ENCODE measurements around the gene NEURL1.

Gene NEURL1

DNA sequence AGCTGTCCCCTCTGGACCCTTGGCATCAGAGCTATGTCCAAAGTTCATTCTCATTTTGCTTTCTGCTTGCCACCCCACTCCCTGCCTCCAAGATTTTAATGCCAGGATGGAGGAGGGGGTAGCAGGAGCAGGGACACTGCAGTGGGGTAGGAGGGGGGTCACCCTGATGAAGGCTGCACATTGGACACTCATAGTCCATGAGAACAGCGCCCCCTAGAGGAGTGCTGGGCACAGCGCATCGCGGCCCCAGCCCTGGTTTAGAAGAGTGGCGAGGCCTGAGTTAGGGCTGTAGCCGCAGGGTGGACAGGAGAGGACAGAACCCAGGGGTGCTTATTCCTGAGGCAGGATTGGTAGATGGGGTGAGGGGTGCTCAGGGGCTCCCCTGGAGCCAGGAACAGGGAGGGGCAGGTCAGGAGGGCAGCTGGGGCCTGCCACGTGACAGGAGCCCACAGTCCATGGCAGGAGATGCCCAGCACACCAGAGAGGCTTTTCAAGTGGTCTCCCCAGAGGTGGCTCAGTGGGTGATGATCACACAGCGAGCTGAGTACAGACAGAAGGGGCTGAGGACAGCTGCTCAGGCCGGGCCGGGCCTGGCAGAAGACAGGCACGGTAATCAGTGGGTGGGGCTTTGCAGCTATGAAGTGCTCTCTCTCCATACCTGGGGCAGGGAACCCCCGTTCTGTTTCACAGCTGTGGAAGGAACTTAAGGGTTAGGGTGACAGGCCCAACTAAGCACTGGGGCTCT lies 71.4 kb downstream of the NEURL1 start:
- H3K27ac ChIP-seq, result no peak overlapping the region
- TF ChIP-seq, protein P1, sequence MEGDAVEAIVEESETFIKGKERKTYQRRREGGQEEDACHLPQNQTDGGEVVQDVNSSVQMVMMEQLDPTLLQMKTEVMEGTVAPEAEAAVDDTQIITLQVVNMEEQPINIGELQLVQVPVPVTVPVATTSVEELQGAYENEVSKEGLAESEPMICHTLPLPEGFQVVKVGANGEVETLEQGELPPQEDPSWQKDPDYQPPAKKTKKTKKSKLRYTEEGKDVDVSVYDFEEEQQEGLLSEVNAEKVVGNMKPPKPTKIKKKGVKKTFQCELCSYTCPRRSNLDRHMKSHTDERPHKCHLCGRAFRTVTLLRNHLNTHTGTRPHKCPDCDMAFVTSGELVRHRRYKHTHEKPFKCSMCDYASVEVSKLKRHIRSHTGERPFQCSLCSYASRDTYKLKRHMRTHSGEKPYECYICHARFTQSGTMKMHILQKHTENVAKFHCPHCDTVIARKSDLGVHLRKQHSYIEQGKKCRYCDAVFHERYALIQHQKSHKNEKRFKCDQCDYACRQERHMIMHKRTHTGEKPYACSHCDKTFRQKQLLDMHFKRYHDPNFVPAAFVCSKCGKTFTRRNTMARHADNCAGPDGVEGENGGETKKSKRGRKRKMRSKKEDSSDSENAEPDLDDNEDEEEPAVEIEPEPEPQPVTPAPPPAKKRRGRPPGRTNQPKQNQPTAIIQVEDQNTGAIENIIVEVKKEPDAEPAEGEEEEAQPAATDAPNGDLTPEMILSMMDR (conservative IDR thresholded peaks at IDR 0.05), result peak; percentile 86
- no peak for TF ChIP-seq ZFX (IDR thresholded peaks at IDR 0.05)

DNA sequence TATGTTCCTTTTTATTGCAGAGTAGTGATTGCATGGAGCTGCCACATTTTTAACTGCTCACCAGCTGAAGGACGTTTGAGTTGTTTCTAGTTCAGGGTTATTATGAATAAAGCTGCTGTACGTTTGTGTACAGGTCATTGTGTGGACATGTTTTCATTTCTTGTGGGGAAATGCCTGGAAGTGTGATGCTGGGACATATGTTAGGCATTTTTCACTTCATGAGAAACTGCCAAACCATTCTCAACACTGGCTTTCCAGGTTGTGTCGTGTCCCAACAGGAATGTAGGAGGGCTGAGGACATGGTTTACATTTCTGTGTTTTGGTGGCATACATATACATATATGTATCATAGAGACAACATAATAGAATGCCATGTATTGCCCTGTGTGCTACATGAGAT lies 73.0 kb downstream of the NEURL1 start:
- H3K27ac ChIP-seq, result no peak overlapping the region
- TF ChIP-seq ZFX (IDR thresholded peaks at IDR 0.05), result no peak
- TF ChIP-seq, protein P1 (conservative IDR thresholded peaks at IDR 0.05), result no peak

DNA sequence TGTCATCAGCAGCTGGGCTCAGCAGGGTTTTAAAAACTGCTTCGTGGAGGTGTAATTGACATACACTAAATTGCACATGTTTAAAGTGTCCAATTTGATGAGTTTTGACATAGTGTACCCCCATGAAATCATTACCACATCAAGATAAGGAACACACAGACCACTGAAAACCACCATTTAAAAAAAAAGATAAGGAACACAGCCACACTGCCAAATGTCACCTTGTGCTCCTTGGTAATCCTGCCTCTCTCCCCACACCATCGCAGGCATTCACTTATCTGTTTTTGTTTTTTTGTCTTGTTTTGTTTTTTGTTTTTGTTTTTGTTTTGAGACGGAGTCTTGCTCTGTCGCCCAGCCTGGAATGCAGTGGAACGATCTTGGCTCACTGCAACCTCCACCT lies 75.0 kb downstream of the NEURL1 start:
- TF ChIP-seq ZFX (IDR thresholded peaks at IDR 0.05), result no peak
- TF ChIP-seq, protein P1 (conservative IDR thresholded peaks at IDR 0.05), result no peak
- no peak overlapping the region for H3K27ac ChIP-seq

DNA sequence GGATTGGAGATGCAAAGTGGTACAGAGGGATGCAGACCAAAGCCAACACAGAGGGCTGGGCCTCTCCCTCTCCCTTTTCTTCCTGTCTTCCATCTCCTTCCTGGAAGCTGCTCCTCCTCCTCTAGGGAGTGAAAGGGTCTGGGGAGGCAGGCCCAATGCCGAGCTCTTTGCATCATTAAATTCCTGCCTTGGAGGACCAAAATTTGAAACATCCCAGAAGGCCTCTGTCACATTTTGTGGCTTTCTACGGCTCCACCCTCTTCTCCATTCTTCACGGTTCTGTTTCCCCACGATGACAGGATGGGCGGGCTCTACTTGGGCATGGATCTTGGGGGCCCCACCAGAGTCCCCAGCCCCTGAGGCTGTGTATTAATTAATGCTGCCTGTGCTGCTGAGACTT lies 76.4 kb downstream of the NEURL1 start:
- TF ChIP-seq, protein P1 (conservative IDR thresholded peaks at IDR 0.05), result no peak
- no peak for TF ChIP-seq ZFX (IDR thresholded peaks at IDR 0.05)

DNA sequence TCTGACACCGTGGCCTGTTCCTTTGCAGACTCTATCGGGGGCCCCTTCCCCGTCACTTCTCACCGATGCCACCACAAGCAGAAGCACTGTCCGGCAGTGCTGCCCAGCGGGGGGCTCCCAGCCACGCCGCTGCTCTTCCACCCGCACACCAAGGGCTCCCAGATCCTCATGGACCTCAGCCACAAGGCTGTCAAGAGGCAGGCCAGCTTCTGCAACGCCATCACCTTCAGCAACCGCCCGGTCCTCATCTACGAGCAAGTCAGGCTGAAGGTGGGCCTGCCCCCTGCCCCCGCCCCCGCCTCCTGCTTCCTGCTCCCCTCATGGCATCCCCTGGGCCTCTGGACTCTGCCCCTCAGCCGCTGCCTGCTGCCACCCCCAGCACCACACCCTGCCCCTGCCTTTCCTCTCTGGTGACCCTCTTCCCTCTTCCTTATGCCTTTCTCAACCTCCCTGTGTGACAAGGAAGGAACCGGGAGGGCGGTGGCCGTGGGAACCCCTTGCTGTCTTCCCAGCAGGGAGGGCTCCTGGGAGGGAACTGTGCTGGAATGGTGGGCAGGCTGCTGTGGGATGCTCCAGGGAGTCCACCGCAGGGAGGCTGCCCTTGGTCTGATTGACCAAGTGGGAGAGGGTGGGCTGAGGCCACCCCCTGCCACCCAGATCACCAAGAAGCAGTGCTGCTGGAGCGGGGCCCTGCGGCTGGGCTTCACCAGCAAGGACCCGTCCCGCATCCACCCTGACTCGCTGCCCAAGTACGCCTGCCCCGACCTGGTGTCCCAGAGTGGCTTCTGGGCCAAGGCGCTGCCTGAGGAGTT lies 77.5 kb downstream of the NEURL1 start:
- H3K27ac ChIP-seq, result no peak overlapping the region
- TF ChIP-seq ZFX (IDR thresholded peaks at IDR 0.05), result no peak
- TF ChIP-seq, protein P1 (conservative IDR thresholded peaks at IDR 0.05), result no peak

More for the DNA sequence above, 76.4 kb downstream of the NEURL1 start:
- H3K27ac ChIP-seq, result no peak overlapping the region

DNA sequence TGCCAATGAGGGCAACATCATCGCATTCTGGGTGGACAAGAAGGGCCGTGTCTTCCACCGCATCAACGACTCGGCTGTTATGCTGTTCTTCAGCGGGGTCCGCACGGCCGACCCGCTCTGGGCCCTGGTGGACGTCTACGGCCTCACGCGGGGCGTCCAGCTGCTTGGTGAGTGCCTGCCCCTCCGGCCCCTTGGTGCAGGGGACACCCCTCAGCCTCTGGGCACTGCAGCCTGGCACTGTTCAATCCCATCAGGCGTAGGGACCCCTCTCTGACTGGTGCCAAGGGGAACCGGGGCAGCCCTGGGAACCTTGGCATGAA lies 78.1 kb downstream of the NEURL1 start:
- TF ChIP-seq, protein P1 (conservative IDR thresholded peaks at IDR 0.05), result no peak
- TF ChIP-seq ZFX (IDR thresholded peaks at IDR 0.05), result no peak
- H3K27ac ChIP-seq, result no peak overlapping the region

Data from C4-2B (cell line).